Neural progenitor cell (in vitro differentiated cells): Measurements from ENCODE around the gene SLC25A31.

Experiments used
- EZH2phosphoT487 ChIP-seq: fragments of 200-600 bp; sonication (generic); IDR thresholded peaks from 2 replicates; pipeline ENCODE4 v1.6.1; 2017; ENCODE audit warnings: antibody characterized with exemption
- TF ChIP-seq, protein P1 (sequence below): fragments of 200-600 bp; sonication (generic); IDR thresholded peaks from 2 replicates; pipeline ENCODE4 v1.5.1; 2017; ENCODE audit warnings: antibody characterized with exemption, mild to moderate bottlenecking

GRCh38 chr4:127776620-127777019 is 46.4 kb downstream of the SLC25A31 start:
- TF ChIP-seq, protein P1, sequence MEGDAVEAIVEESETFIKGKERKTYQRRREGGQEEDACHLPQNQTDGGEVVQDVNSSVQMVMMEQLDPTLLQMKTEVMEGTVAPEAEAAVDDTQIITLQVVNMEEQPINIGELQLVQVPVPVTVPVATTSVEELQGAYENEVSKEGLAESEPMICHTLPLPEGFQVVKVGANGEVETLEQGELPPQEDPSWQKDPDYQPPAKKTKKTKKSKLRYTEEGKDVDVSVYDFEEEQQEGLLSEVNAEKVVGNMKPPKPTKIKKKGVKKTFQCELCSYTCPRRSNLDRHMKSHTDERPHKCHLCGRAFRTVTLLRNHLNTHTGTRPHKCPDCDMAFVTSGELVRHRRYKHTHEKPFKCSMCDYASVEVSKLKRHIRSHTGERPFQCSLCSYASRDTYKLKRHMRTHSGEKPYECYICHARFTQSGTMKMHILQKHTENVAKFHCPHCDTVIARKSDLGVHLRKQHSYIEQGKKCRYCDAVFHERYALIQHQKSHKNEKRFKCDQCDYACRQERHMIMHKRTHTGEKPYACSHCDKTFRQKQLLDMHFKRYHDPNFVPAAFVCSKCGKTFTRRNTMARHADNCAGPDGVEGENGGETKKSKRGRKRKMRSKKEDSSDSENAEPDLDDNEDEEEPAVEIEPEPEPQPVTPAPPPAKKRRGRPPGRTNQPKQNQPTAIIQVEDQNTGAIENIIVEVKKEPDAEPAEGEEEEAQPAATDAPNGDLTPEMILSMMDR: no peak
- no peak for TF ChIP-seq EZH2phosphoT487
